ENCODE results near the gene MEF2D. TPM values are rescaled to one million over a fixed set of nuclear protein-coding genes. Genes with fewer than 3 reads are reported as not detected.

Gene MEF2D
- total RNA-seq, 4 donors from 2014 or later, result 61.7 to 73.5 (median 67.1) TPM

DNA sequence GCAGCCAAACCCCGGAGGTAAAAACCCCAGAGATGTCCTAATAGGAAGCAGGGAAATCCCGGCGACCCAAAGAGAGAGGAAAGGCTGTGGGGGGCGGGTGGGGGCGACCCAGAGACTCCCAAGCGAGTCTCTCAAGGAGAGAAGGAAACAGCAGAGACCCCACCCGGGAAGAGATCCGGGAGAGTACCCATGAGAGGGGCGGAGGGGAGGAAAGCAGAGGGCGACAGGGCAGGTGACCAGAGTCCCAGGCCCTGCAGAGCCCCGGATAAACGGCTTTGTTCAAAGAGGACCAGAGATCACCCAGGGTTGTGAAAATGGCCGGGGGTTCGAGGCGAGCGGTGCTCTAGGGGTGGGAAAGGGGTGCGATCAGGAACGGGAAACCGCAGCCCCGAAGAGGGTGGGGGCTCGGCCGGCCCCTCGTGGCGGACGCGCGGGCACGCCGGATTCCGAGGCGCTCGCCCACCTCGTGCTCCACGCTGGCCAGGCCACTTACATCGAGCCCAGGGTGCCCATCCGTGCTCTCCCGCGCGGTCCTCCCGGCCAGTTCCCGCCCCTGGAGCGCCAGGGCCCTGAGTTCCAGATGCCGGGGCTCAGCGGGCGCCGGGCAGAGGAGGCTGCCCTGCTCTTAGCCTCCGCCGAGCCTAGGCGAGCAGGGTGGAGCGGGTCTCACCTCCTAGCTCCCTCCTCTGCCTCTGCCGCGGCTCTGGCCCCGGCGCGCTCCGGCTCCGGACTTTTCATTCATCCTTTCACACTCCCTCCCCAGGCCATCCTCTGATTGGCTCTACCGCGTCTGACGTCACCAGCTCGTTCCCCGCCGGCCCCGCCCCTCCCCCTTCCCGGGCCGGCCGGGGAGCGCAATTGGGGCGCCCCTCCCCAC lies 79.3 kb downstream of the MEF2D start:
- H3K27me3 ChIP-seq, result peaks cover 83% of the 10 kb centered on the region
- H3K4me1 ChIP-seq, result peaks cover 26% of the 10 kb centered on the region
- WGBS, result 2% methylated on average over 40 of the region's 69 CpGs
- TF ChIP-seq, protein P1, sequence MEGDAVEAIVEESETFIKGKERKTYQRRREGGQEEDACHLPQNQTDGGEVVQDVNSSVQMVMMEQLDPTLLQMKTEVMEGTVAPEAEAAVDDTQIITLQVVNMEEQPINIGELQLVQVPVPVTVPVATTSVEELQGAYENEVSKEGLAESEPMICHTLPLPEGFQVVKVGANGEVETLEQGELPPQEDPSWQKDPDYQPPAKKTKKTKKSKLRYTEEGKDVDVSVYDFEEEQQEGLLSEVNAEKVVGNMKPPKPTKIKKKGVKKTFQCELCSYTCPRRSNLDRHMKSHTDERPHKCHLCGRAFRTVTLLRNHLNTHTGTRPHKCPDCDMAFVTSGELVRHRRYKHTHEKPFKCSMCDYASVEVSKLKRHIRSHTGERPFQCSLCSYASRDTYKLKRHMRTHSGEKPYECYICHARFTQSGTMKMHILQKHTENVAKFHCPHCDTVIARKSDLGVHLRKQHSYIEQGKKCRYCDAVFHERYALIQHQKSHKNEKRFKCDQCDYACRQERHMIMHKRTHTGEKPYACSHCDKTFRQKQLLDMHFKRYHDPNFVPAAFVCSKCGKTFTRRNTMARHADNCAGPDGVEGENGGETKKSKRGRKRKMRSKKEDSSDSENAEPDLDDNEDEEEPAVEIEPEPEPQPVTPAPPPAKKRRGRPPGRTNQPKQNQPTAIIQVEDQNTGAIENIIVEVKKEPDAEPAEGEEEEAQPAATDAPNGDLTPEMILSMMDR (IDR thresholded peaks at IDR 0.05), result no peak
- TF ChIP-seq POLR2AphosphoS5 (IDR thresholded peaks at IDR 0.05) (no peak), EP300 (IDR thresholded peaks at IDR 0.05) (no peak), POLR2A (IDR thresholded peaks at IDR 0.05) (no peak)
- H3K4me3 ChIP-seq, result peak overlapping the region; percentile 39
- no peaks in the 10 kb centered on the region for H3K9me3 ChIP-seq
- H3K27ac ChIP-seq, result no peak overlapping the region
- no peaks in the 10 kb centered on the region for H3K36me3 ChIP-seq
- peak in 1 of 2 donors; percentile 83 for DNase-seq (ENCODE audit: low spot score in 2 of 2)

DNA sequence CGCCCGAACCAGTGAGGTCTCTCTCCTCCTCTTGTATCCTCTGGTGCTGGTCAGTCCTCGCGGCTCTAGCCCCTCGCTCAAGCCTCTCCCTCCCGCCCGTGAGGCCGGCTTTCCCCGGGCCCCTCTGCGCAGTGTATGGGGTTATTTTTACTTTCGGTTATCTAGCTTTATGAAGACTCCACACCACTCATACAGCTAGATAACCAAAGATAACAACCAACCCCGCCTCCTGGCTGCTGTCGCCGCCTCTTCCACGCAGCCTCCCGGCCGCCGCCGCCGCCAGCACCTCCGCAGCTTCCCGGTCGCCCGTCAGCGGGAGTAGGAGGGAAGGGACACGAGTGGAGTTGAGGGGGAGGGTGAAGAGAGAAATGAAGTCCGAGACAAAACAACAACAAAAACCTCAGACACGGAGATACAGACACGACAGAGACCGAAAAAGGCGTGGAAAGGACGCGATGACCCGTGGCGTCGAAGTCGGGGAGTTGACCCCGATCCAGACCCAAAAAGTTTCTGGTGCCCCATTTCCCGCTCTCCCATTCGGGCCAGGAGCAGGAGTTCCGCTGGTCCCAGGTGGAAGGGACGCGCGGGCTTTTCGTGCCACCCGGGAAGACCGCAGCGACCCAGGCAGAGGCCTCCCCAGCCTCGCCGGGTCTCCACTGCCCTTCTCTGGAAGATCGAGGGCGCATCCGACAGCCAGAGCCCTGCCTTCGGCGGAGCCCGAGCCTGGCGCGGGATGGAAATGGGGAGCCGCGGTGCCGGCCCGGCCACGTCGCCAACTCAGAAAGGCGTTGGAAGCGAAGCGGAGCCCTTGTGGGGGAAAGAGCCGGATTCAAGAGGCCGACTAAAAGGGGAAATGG lies 80.1 kb downstream of the MEF2D start:
- Histone ChIP-seq H3K9me3 (no peaks in the 10 kb centered on the region), H3K27me3 (peaks cover 80% of the 10 kb centered on the region), H3K4me1 (peaks cover 26% of the 10 kb centered on the region), H3K36me3 (no peaks in the 10 kb centered on the region), H3K27ac (no peak overlapping the region), H3K4me3 (peak overlapping the region; percentile 39)
- TF ChIP-seq EP300 (IDR thresholded peaks at IDR 0.05) (no peak), POLR2AphosphoS5 (IDR thresholded peaks at IDR 0.05) (no peak), POLR2A (IDR thresholded peaks at IDR 0.05) (no peak)
- TF ChIP-seq, protein P1 (IDR thresholded peaks at IDR 0.05), result no peak
- WGBS, result 15% methylated on average over 60 of the region's 69 CpGs
- no peak for DNase-seq (ENCODE audit: low spot score in 2 of 2)

GRCh38 chr1:156419854-156420204 lies 80.7 kb downstream of the MEF2D start:
- H3K4me3 ChIP-seq, result peak overlapping the region; percentile 39
- peaks cover 81% of the 10 kb centered on the region for H3K27me3 ChIP-seq
- peaks cover 26% of the 10 kb centered on the region for H3K4me1 ChIP-seq
- no peak for TF ChIP-seq POLR2AphosphoS5 (IDR thresholded peaks at IDR 0.05)
- no peak for TF ChIP-seq POLR2A (IDR thresholded peaks at IDR 0.05)
- TF ChIP-seq, protein P1 (IDR thresholded peaks at IDR 0.05), result no peak
- no peak for TF ChIP-seq EP300 (IDR thresholded peaks at IDR 0.05)
- no peaks in the 10 kb centered on the region for H3K9me3 ChIP-seq
- no peak for DNase-seq (ENCODE audit: low spot score in 2 of 2)
- 42% methylated on average over 5 of the region's 5 CpGs for WGBS
- H3K36me3 ChIP-seq, result no peaks in the 10 kb centered on the region
- no peak overlapping the region for H3K27ac ChIP-seq

DNA sequence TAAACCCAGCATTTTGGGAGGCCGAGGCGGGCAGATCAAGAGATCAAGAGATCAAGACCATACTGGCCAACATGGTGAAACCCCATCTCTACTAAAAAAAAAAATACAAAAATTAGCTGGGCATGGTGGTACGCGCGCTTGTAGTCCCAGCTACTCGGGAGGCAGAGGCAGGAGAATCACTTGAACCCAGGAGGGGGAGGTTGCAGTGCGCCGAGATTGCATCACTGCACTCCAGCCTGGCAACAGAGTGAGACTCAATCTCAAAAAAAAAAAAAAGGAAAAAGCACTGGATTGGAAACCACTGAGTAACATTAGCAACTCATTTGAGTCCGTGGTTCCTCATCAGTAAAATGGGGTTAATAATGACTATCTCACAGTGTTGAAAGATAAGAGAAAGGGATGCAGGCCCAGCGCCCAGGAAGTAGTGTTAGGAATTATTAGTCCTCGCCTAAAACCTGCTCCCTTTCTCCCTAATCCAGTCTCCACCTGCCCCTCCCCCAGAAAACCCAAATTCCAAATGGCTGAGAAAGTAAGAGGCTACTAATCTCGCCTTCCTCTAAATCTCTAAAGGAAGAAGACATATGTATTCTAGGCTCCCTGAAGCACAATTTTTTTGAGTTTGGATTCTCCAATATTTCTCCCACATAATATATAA lies 82.0 kb downstream of the MEF2D start:
- H3K4me1 ChIP-seq, result peaks cover 26% of the 10 kb centered on the region
- TF ChIP-seq, protein P1 (IDR thresholded peaks at IDR 0.05), result no peak
- no peak for TF ChIP-seq POLR2A (IDR thresholded peaks at IDR 0.05)
- no peak for TF ChIP-seq POLR2AphosphoS5 (IDR thresholded peaks at IDR 0.05)
- TF ChIP-seq EP300 (IDR thresholded peaks at IDR 0.05), result no peak
- 91% methylated on average over 12 of the region's 12 CpGs for WGBS
- H3K9me3 ChIP-seq, result no peaks in the 10 kb centered on the region
- H3K27ac ChIP-seq, result no peak overlapping the region
- peaks cover 85% of the 10 kb centered on the region for H3K27me3 ChIP-seq
- no peak for DNase-seq (ENCODE audit: low spot score in 2 of 2)
- no peak overlapping the region for H3K4me3 ChIP-seq
- H3K36me3 ChIP-seq, result no peaks in the 10 kb centered on the region

All from suprapubic skin (tissue), 4 donors.